ENCODE results near the gene RBBP6. TPM values are rescaled to one million over a fixed set of nuclear protein-coding genes. Genes with fewer than 3 reads are reported as not detected.

Gene RBBP6
- total RNA-seq, 1 experiment from 2014 or later: 54.8 TPM

GRCh38 chr16:24543949-24544348 is 4.6 kb downstream of the RBBP6 start:
- H3K36me3 Mint-ChIP-seq (ENCODE audit: insufficient read depth in 1 of 3, low read depth in 3 of 3): peaks cover 21 to 54% (median 38%) of the 10 kb centered on the region in 3 experiments; a peak in 6 of 7 replicates
- Histone ChIP-seq H4K91ac (ENCODE audit: insufficient read length, low read depth, low read length) (no peak overlapping the region), H3K9me3 (ENCODE audit: control insufficient read depth, low read depth, low read length) (no peaks in the 10 kb centered on the region), H3T11ph (ENCODE audit: low read length) (no peak overlapping the region), H2AK5ac (ENCODE audit: insufficient read length, low read length) (no peak overlapping the region), H3K27me3 (ENCODE audit: insufficient read depth, low read length) (no peaks in the 10 kb centered on the region), H3K79me2 (ENCODE audit: insufficient read depth, low read length) (peaks cover 44% of the 10 kb centered on the region; the same call in 1 of the 2 replicates), H2BK15ac (ENCODE audit: low read depth, low read length) (no peak overlapping the region), H3K27ac (ENCODE audit: insufficient read length, low read depth, low read length) (no peak overlapping the region), H3K23ac (ENCODE audit: insufficient read length, low read depth, low read length) (no peak overlapping the region), H2BK20ac (ENCODE audit: low read depth, low read length, poor library complexity, severe bottlenecking) (no peak overlapping the region), H2BK5ac (ENCODE audit: insufficient read length, low read length) (no peak overlapping the region), H4K20me1 (ENCODE audit: control insufficient read depth, insufficient read depth, insufficient read length) (no peaks in the 10 kb centered on the region), H2AFZ (ENCODE audit: low read length) (no peak overlapping the region), H3K4me1 (ENCODE audit: insufficient read depth, low read length) (no peaks in the 10 kb centered on the region), H3K79me1 (ENCODE audit: insufficient read depth, low read depth, low read length, poor library complexity, severe bottlenecking) (peaks cover 4% of the 10 kb centered on the region), H3K56ac (ENCODE audit: insufficient read length, low read depth, low read length) (no peak overlapping the region), H2BK12ac (ENCODE audit: insufficient read length, low read depth, low read length) (no peak overlapping the region), H3K23me2 (ENCODE audit: insufficient read length, low read depth, low read length, poor library complexity, severe bottlenecking) (peaks cover 8% of the 10 kb centered on the region), H3K9ac (ENCODE audit: extremely low read depth, insufficient read length, low read length) (no peak overlapping the region), H2BK120ac (ENCODE audit: low read depth, low read length, poor library complexity, severe bottlenecking) (no peak overlapping the region), H4K5ac (ENCODE audit: insufficient read length, low read depth, low read length) (no peak overlapping the region), H3K14ac (ENCODE audit: insufficient read depth, low read length) (no peak overlapping the region), H4K8ac (replicated peaks; ENCODE audit: insufficient read length, low read depth, low read length) (no peak overlapping the region), H3K4ac (ENCODE audit: low read depth, low read length) (no peak overlapping the region), H3K18ac (ENCODE audit: insufficient read length, low read depth, low read length) (no peak overlapping the region), H3K4me2 (ENCODE audit: insufficient read depth, insufficient read length, low read length) (no peak overlapping the region)
- no CpG with 5 or more reads among the region's 2 CpGs for WGBS (ENCODE audit: extremely low coverage, insufficient read length, low lambda C conversion rate)
- TF ChIP-seq, protein P1, sequence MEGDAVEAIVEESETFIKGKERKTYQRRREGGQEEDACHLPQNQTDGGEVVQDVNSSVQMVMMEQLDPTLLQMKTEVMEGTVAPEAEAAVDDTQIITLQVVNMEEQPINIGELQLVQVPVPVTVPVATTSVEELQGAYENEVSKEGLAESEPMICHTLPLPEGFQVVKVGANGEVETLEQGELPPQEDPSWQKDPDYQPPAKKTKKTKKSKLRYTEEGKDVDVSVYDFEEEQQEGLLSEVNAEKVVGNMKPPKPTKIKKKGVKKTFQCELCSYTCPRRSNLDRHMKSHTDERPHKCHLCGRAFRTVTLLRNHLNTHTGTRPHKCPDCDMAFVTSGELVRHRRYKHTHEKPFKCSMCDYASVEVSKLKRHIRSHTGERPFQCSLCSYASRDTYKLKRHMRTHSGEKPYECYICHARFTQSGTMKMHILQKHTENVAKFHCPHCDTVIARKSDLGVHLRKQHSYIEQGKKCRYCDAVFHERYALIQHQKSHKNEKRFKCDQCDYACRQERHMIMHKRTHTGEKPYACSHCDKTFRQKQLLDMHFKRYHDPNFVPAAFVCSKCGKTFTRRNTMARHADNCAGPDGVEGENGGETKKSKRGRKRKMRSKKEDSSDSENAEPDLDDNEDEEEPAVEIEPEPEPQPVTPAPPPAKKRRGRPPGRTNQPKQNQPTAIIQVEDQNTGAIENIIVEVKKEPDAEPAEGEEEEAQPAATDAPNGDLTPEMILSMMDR (conservative IDR thresholded peaks at IDR 0.05): no peak
- H3K4me1 Mint-ChIP-seq: peaks cover 23 to 34% of the 10 kb centered on the region in 2 experiments
- DNase-seq: no peak
- no peaks in the 10 kb centered on the region for H3K27me3 Mint-ChIP-seq (ENCODE audit: low read depth)
- H3K4me3 Mint-ChIP-seq: no peak overlapping the region
- peaks cover 2% of the 10 kb centered on the region in 2 experiments; a peak in 2 of 5 replicates for H3K9me3 Mint-ChIP-seq
- H3K27ac Mint-ChIP-seq: no peak overlapping the region

All from H9 (cell line).